Effector memory CD8-positive, alpha-beta T cell (primary cell): ENCODE results near the gene EFNB1.
"Not testable (repeated sequence)": the region's sequence is repeated elsewhere in the genome, so short reads cannot be mapped to it uniquely, and the experiment has no call there.

Experiments used
- ATAC-seq: fragments of 150-1000 bp; cut with Tn5 transposase; replicated peaks from 2 replicates; pipeline ENCODE4 v1.10.0; 2021; ENCODE audit warnings: mild to moderate bottlenecking, moderate library complexity
- DNase-seq, 3 experiments: peaks; one replicate each; pipeline ENCODE4 v3.0.0; 2021
- H3K27ac Mint-ChIP-seq, 2 donors: one replicate each; pipeline ENCODE4 v1.8.0; 2022; ENCODE audit warnings: mild to moderate bottlenecking in 2 of 2, mixed read lengths in 2 of 2, moderate library complexity in 2 of 2
- H3K27me3 Mint-ChIP-seq, 2 donors: one replicate each; pipeline ENCODE4 v1.8.0; 2022; ENCODE audit warnings: mixed read lengths in 2 of 2
- H3K36me3 Mint-ChIP-seq: one replicate; pipeline ENCODE4 v1.8.0; 2022; ENCODE audit warnings: mild to moderate bottlenecking, moderate library complexity, mixed read lengths; ENCODE audit not compliant: insufficient read depth
- H3K4me1 Mint-ChIP-seq, 2 donors: one replicate each; pipeline ENCODE4 v1.8.0; 2022; ENCODE audit warnings: low read depth in 2 of 2, mixed read lengths in 2 of 2
- H3K4me3 Mint-ChIP-seq, 2 donors: one replicate each; pipeline ENCODE4 v1.8.0; 2022; ENCODE audit warnings: mild to moderate bottlenecking in 2 of 2, mixed read lengths in 2 of 2, moderate library complexity in 2 of 2
- H3K9me3 Mint-ChIP-seq, 2 donors: one replicate each; pipeline ENCODE4 v1.8.0; 2022; ENCODE audit warnings: mixed read lengths in 2 of 2
- total RNA-seq, 9 experiments: gene quantifications; one replicate each; lab custom pipeline; 2026; lab: John Stamatoyannopoulos, UW

EFNB1 gene
- 7.4 to 23.0 (median 13.3) reads per million in 9 experiments for total RNA-seq

- DNase-seq (peak; percentile 74 to 85 (median 80)), ATAC-seq (peak; percentile 93)
- Mint-ChIP-seq H3K4me3 (peak within 1 kb of the TSS; percentile 92 to 93), H3K27me3 (no peaks in the 10 kb centered on the region), H3K36me3 (peaks cover 5% of the 10 kb centered on the region), H3K9me3 (no peaks in the 10 kb centered on the region), H3K27ac (peak within 1 kb of the TSS; percentile 68 to 77), H3K4me1 (peaks cover 13 to 15% of the 10 kb centered on the region in 2 donors)
Observed at GRCh38 chrX:68828740-68829581, at the start of gene EFNB1. Gene EFNB1 (plus strand): TSS chrX:68829021. CDS start chrX:68829777, 756 bp downstream.

DNA sequence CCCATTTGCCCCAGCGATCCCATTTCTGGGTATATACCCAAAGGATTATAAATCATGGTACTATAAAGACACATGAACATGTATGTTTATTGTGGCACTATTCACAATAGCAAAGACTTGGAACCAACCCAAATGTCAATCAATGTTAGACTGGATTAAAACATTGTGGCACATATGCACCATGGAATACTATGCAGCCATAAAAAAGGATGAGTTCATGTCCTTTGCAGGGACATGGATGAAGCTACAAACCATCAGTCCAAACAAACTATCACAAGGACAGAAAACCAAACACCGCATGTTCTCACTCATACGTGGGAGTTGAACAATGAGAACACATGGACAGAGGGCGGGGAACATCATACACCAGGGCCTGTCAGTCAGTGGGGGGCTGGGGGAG is 47.5 kb upstream of the EFNB1 start:
- H3K27me3 Mint-ChIP-seq: peaks cover 10 to 11% of the 10 kb centered on the region in 2 donors
- not testable (repeated sequence) for H3K27ac Mint-ChIP-seq, H3K4me1 Mint-ChIP-seq, H3K4me3 Mint-ChIP-seq, H3K36me3 Mint-ChIP-seq, H3K9me3 Mint-ChIP-seq, ATAC-seq, DNase-seq

GRCh38 chrX:68784816-68785215 is 44.0 kb upstream of the EFNB1 start:
- Mint-ChIP-seq H3K27me3 (no peaks in the 10 kb centered on the region), H3K9me3 (no peaks in the 10 kb centered on the region), H3K4me3 (no peak overlapping the region), H3K27ac (no peak overlapping the region), H3K36me3 (no peaks in the 10 kb centered on the region), H3K4me1 (no peaks in the 10 kb centered on the region)
- no peak for DNase-seq
- no peak for ATAC-seq

DNA sequence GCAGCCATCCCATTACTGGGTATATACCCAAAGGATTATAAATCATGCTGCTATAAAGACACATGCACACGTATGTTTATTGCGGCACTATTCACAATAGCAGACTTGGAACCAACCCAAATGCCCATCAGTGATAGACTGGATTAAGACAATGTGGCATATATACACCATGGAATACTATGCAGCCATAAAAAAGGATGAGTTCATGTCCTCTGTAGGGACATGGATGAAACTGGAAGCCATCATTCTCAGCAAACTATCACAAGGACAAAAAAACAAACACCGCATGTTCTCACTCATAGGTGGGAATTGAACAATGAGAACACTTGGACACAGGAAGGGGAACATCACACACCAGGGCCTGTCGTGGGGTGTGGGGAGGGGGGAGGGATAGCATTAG is 42.2 kb upstream of the EFNB1 start:
- not testable (repeated sequence) for H3K4me3 Mint-ChIP-seq, H3K27me3 Mint-ChIP-seq, H3K27ac Mint-ChIP-seq, H3K9me3 Mint-ChIP-seq, ATAC-seq, DNase-seq, H3K4me1 Mint-ChIP-seq, H3K36me3 Mint-ChIP-seq

GRCh38 chrX:68789966-68790365 is 38.9 kb upstream of the EFNB1 start:
- Mint-ChIP-seq H3K4me1 (no peaks in the 10 kb centered on the region), H3K9me3 (no peaks in the 10 kb centered on the region), H3K27me3 (no peaks in the 10 kb centered on the region), H3K27ac (no peak overlapping the region), H3K36me3 (no peaks in the 10 kb centered on the region), H3K4me3 (no peak overlapping the region)
- DNase-seq: no peak
- ATAC-seq: no peak

GRCh38 chrX:68792083-68792482 is 36.7 kb upstream of the EFNB1 start:
- Mint-ChIP-seq H3K9me3 (no peaks in the 10 kb centered on the region), H3K4me3 (no peak overlapping the region), H3K27ac (no peak overlapping the region), H3K27me3 (peaks cover 0 to 12% of the 10 kb centered on the region in 2 donors), H3K36me3 (no peaks in the 10 kb centered on the region), H3K4me1 (no peaks in the 10 kb centered on the region)
- ATAC-seq (no peak), DNase-seq (no peak)

- DNase-seq (no peak), ATAC-seq (no peak)
- Mint-ChIP-seq H3K27ac (no peak overlapping the region), H3K36me3 (no peaks in the 10 kb centered on the region), H3K9me3 (no peaks in the 10 kb centered on the region), H3K4me1 (no peaks in the 10 kb centered on the region), H3K27me3 (peaks cover 0 to 12% of the 10 kb centered on the region in 2 donors), H3K4me3 (no peak overlapping the region)
Observed at GRCh38 chrX:68794461-68794860, 34.4 kb upstream of the EFNB1 start.

DNA sequence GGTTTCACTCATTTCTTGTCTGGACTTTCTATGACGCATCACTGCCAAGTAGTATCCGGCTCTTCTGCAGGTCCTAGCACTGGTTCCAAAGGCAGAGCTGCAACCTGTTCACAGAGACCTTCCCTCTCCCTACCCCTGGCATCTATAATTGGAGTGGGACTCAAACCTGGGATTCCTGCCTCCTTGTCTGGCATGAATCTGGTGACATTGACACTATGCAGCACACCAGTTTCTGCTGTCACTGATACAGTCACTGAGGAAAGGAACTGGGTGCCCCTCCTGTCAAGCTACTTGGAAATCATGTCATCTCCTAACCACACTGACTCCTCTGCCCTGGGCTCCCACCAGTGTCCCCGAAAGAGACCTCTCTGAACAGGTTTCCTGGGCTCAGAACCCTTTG is 33.1 kb upstream of the EFNB1 start:
- Mint-ChIP-seq H3K9me3 (peaks cover 0 to 8% of the 10 kb centered on the region in 2 donors), H3K4me1 (no peaks in the 10 kb centered on the region), H3K4me3 (no peak overlapping the region), H3K36me3 (no peaks in the 10 kb centered on the region), H3K27me3 (peaks cover 8 to 21% of the 10 kb centered on the region in 2 donors), H3K27ac (no peak overlapping the region)
- ATAC-seq (no peak), DNase-seq (no peak)

DNA sequence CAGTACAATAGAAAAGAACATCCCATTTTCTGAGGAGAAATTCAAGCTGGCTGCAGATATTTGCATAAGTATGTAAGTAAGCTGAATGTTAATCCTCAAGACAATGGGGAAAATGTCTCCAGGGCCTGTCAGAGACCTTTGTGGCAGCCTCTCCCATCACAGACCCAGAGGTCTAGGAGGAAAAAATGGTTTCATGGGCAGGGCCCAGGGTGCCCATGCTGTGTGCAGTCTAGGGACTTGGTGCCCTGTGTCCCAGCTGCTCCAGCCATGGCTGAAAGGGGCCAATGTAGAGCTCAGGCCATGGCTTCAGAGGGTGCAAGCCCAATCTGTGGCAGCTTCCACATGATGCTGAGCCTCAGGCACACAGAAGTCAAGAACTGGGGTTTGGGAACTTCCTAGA is 30.4 kb upstream of the EFNB1 start:
- not testable (repeated sequence) for H3K27ac Mint-ChIP-seq

GRCh38 chrX:68801737-68802290 is 27.0 kb upstream of the EFNB1 start:
- DNase-seq (no peak), ATAC-seq (no peak)
- Mint-ChIP-seq H3K4me3 (no peak overlapping the region), H3K36me3 (no peaks in the 10 kb centered on the region), H3K27ac (no peak overlapping the region), H3K9me3 (peaks cover 0 to 8% of the 10 kb centered on the region in 2 donors), H3K27me3 (peaks cover 17 to 26% of the 10 kb centered on the region in 2 donors), H3K4me1 (no peaks in the 10 kb centered on the region)

More for the DNA sequence above, 30.4 kb upstream of the EFNB1 start:
- H3K27me3 Mint-ChIP-seq: peaks cover 11 to 27% of the 10 kb centered on the region in 2 donors
- H3K36me3 Mint-ChIP-seq, H3K9me3 Mint-ChIP-seq, H3K4me3 Mint-ChIP-seq, H3K4me1 Mint-ChIP-seq, ATAC-seq, DNase-seq: not testable (repeated sequence)

DNA sequence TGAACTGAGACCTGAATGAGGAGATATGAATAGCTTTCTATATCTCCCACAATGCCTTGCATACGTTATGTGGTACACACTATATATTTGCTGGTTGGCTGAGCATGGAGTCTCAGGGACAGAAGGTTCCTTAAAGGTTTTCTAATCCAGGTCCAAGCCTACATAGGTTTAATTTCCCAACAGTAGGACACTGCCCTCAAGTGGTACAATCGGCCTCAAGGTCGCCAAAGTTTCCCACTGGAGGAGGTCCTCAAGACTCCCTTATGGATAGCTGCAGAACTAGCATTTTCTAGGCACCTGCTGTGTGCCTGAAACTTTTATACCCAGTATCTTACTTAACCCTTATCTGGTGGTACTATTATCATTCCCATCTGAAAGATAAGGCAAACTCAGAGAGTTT is 21.0 kb upstream of the EFNB1 start:
- no peak overlapping the region for H3K27ac Mint-ChIP-seq
- H3K36me3 Mint-ChIP-seq: no peaks in the 10 kb centered on the region
- peaks cover 15 to 20% of the 10 kb centered on the region in 2 donors for H3K27me3 Mint-ChIP-seq
- H3K4me1 Mint-ChIP-seq: no peaks in the 10 kb centered on the region
- DNase-seq: no peak
- H3K4me3 Mint-ChIP-seq: no peak overlapping the region
- ATAC-seq: no peak
- H3K9me3 Mint-ChIP-seq: no peaks in the 10 kb centered on the region

GRCh38 chrX:68808686-68809357 is 20.0 kb upstream of the EFNB1 start:
- H3K4me3 Mint-ChIP-seq: no peak overlapping the region
- no peak overlapping the region for H3K27ac Mint-ChIP-seq
- H3K36me3 Mint-ChIP-seq: no peaks in the 10 kb centered on the region
- peaks cover 9 to 13% of the 10 kb centered on the region in 2 donors for H3K27me3 Mint-ChIP-seq
- no peak for DNase-seq
- no peaks in the 10 kb centered on the region for H3K9me3 Mint-ChIP-seq
- H3K4me1 Mint-ChIP-seq: no peaks in the 10 kb centered on the region
- no peak for ATAC-seq

- H3K27ac Mint-ChIP-seq: no peak overlapping the region
Observed at GRCh38 chrX:68820476-68821110, 8.2 kb upstream of the EFNB1 start.

More at GRCh38 chrX:68820476-68821110, 8.2 kb upstream of the EFNB1 start:
- Mint-ChIP-seq H3K9me3 (no peaks in the 10 kb centered on the region), H3K4me3 (no peak overlapping the region), H3K27me3 (peaks cover 0 to 3% of the 10 kb centered on the region in 2 donors), H3K4me1 (peaks cover 2 to 4% of the 10 kb centered on the region in 2 donors), H3K36me3 (no peaks in the 10 kb centered on the region)
- ATAC-seq: no peak
- DNase-seq: no peak
